22Rv1 (cell line): Measurements from ENCODE around the gene UVRAG.

Experiments
- H3K27ac ChIP-seq: fragments of 450-650 bp; 2 replicates; pipeline ENCODE4 v1.5.1; 2017
- CTCF ChIP-seq: fragments of 450-650 bp; IDR thresholded peaks from 2 replicates; pipeline ENCODE4 v1.5.1; 2017; ENCODE audit warnings: mild to moderate bottlenecking
- ZFX ChIP-seq: fragments of 450-650 bp; IDR thresholded peaks from 2 replicates; pipeline ENCODE4 v1.6.1; 2017; ENCODE audit warnings: antibody characterized with exemption, borderline replicate concordance

Gene UVRAG

GRCh38 chr11:75800728-75801361 lies 14.2 kb upstream of the UVRAG start:
- H3K27ac ChIP-seq = no peak overlapping the region
- TF ChIP-seq CTCF (no peak), ZFX (no peak)

- H3K27ac ChIP-seq = no peak overlapping the region
- TF ChIP-seq ZFX (no peak), CTCF (no peak)
Observed at GRCh38 chr11:75801362-75802020, 13.5 kb upstream of the UVRAG start.

GRCh38 chr11:75802021-75802912 lies 12.7 kb upstream of the UVRAG start:
- H3K27ac ChIP-seq = no peak overlapping the region
- no peak for TF ChIP-seq CTCF

- no peak overlapping the region for H3K27ac ChIP-seq
Observed at GRCh38 chr11:75802913-75803820, 11.8 kb upstream of the UVRAG start.

GRCh38 chr11:75809111-75809510 lies 5.9 kb upstream of the UVRAG start:
- TF ChIP-seq CTCF (no peak), ZFX (no peak)
- no peak overlapping the region for H3K27ac ChIP-seq

More at GRCh38 chr11:75802913-75803820, 11.8 kb upstream of the UVRAG start:
- TF ChIP-seq CTCF (peak; percentile 93), ZFX (no peak)

- no peak overlapping the region for H3K27ac ChIP-seq
Observed at GRCh38 chr11:75809991-75810390, 5.0 kb upstream of the UVRAG start.

More at GRCh38 chr11:75809991-75810390, 5.0 kb upstream of the UVRAG start:
- no peak for TF ChIP-seq CTCF
